ENCODE data around the gene SPCS1.
"Not testable (repeated sequence)": the region's sequence is repeated elsewhere in the genome, so short reads cannot be mapped to it uniquely, and the experiment has no call there.

The SPCS1 gene

GRCh38 chr3:52695798-52696671, 9.9 kb upstream of the SPCS1 start:
- no peak for DNase-seq

- no peak for DNase-seq
Measured at GRCh38 chr3:52696830-52697631, 8.9 kb upstream of the SPCS1 start.

- DNase-seq: no peak
Measured at GRCh38 chr3:52697632-52697965, 8.3 kb upstream of the SPCS1 start.

GRCh38 chr3:52703341-52703740, 2.6 kb upstream of the SPCS1 start:
- DNase-seq: no peak

- DNase-seq: no peak
Measured at GRCh38 chr3:52704611-52705437, 1.1 kb upstream of the SPCS1 start.

- no peak for DNase-seq
Measured at GRCh38 chr3:52705438-52705687, 543 bp upstream of the SPCS1 start.

- no peak for DNase-seq
Measured at GRCh38 chr3:52707585-52707984, 1.7 kb downstream of the SPCS1 start.

- no peak for DNase-seq
Measured at GRCh38 chr3:52710512-52710911, 4.6 kb downstream of the SPCS1 start.

GRCh38 chr3:52712291-52713212, 6.6 kb downstream of the SPCS1 start:
- no peak for DNase-seq

- DNase-seq: no peak
Measured at GRCh38 chr3:52714335-52715302, 8.7 kb downstream of the SPCS1 start.

GRCh38 chr3:52715714-52716305, 9.9 kb downstream of the SPCS1 start:
- no peak for DNase-seq

- no peak for DNase-seq
Measured at GRCh38 chr3:52719618-52720017, 13.7 kb downstream of the SPCS1 start.

- DNase-seq: no peak
Measured at GRCh38 chr3:52721002-52721729, 15.3 kb downstream of the SPCS1 start.

- no peak for DNase-seq
Measured at GRCh38 chr3:52721730-52722008, 15.8 kb downstream of the SPCS1 start.

- DNase-seq: no peak
Measured at GRCh38 chr3:52722491-52722890, 16.6 kb downstream of the SPCS1 start.

- no peak for DNase-seq
Measured at GRCh38 chr3:52723935-52724334, 18.0 kb downstream of the SPCS1 start.

GRCh38 chr3:52724511-52724910, 18.6 kb downstream of the SPCS1 start:
- DNase-seq: no peak

- not testable (repeated sequence) for DNase-seq
Measured at GRCh38 chr3:52728753-52729152, 22.8 kb downstream of the SPCS1 start.

- no peak for DNase-seq
Measured at GRCh38 chr3:52730681-52731080, 24.8 kb downstream of the SPCS1 start.

GRCh38 chr3:52731590-52731989, 25.7 kb downstream of the SPCS1 start:
- DNase-seq: no peak
